ENCODE results near the gene NELL2. TPM values are rescaled to one million over a fixed set of nuclear protein-coding genes. Genes with fewer than 3 reads are reported as not detected.

Gene NELL2
- total RNA-seq, 4 donors from 2014 or later, result 0.12 to 42.0 (median 2.0) TPM; not detected in 1

GRCh38 chr12:44774815-44775411, 101.2 kb downstream of the NELL2 start:
- Histone ChIP-seq H3K4me3 (no peak overlapping the region), H3K36me3 (no peaks in the 10 kb centered on the region), H3K27ac (no peak overlapping the region), H3K4me1 (no peaks in the 10 kb centered on the region), H3K27me3 (no peaks in the 10 kb centered on the region), H3K9me3 (no peaks in the 10 kb centered on the region)
- ATAC-seq, result no peak
- 67 to 82% methylated on average over 11 of the region's 11 CpGs for WGBS, 2 donors (ENCODE audit: low coverage in 1 of 2)
- TF ChIP-seq POLR2A (IDR thresholded peaks at IDR 0.05) (no peak), CTCF (IDR thresholded peaks at IDR 0.05) (peak in 1 of 4 experiments; percentile 46)

- WGBS, 2 donors (ENCODE audit: low coverage in 1 of 2), result 56 to 75% methylated on average over 7 to 8 of the region's 8 CpGs
These were observed 104.6 kb downstream of the NELL2 start for GRCh38 chr12:44771485-44772021.

GRCh38 chr12:44765796-44766195, 110.3 kb downstream of the NELL2 start:
- TF ChIP-seq CTCF (IDR thresholded peaks at IDR 0.05), result no peak
- TF ChIP-seq POLR2A (IDR thresholded peaks at IDR 0.05), result no peak
- TF ChIP-seq POLR2AphosphoS5 (IDR thresholded peaks at IDR 0.05), result no peak
- no peak for TF ChIP-seq EP300 (IDR thresholded peaks at IDR 0.05)
- no peak overlapping the region for H3K4me3 ChIP-seq
- H3K27ac ChIP-seq, result no peak overlapping the region
- no peaks in the 10 kb centered on the region for H3K4me1 ChIP-seq
- no peaks in the 10 kb centered on the region for H3K36me3 ChIP-seq
- H3K27me3 ChIP-seq, result no peaks in the 10 kb centered on the region
- no peak for ATAC-seq
- whole genome bisulfite sequencing, 2 donors (ENCODE audit: low coverage in 1 of 2), result 76 to 90% methylated on average over 1 to 3 of the region's 3 CpGs
- H3K9me3 ChIP-seq, result no peaks in the 10 kb centered on the region

More at GRCh38 chr12:44771485-44772021, 104.6 kb downstream of the NELL2 start:
- no peak overlapping the region for H3K27ac ChIP-seq
- no peaks in the 10 kb centered on the region for H3K27me3 ChIP-seq
- H3K9me3 ChIP-seq, result no peaks in the 10 kb centered on the region
- no peaks in the 10 kb centered on the region for H3K4me1 ChIP-seq
- H3K4me3 ChIP-seq, result no peak overlapping the region
- no peak for ATAC-seq
- H3K36me3 ChIP-seq, result no peaks in the 10 kb centered on the region
- no peak for TF ChIP-seq POLR2AphosphoS5 (IDR thresholded peaks at IDR 0.05)
- TF ChIP-seq POLR2A (IDR thresholded peaks at IDR 0.05), result no peak
- TF ChIP-seq CTCF (IDR thresholded peaks at IDR 0.05), result no peak
- no peak for TF ChIP-seq EP300 (IDR thresholded peaks at IDR 0.05)

- Histone ChIP-seq H3K36me3 (no peaks in the 10 kb centered on the region), H3K4me1 (no peaks in the 10 kb centered on the region), H3K4me3 (no peak overlapping the region), H3K27me3 (no peaks in the 10 kb centered on the region), H3K27ac (no peak overlapping the region), H3K9me3 (no peaks in the 10 kb centered on the region)
- 59 to 84% methylated on average over 3 of the region's 3 CpGs for WGBS, 2 donors (ENCODE audit: low coverage in 1 of 2)
- no peak for TF ChIP-seq EP300 (IDR thresholded peaks at IDR 0.05)
- no peak for TF ChIP-seq POLR2A (IDR thresholded peaks at IDR 0.05)
- TF ChIP-seq CTCF (IDR thresholded peaks at IDR 0.05), result no peak
- no peak for TF ChIP-seq POLR2AphosphoS5 (IDR thresholded peaks at IDR 0.05)
- no peak for ATAC-seq
These were observed 113.1 kb downstream of the NELL2 start for GRCh38 chr12:44763021-44763420.

- Histone ChIP-seq H3K4me3 (no peak overlapping the region), H3K9me3 (no peaks in the 10 kb centered on the region), H3K27me3 (no peaks in the 10 kb centered on the region), H3K4me1 (no peaks in the 10 kb centered on the region), H3K36me3 (no peaks in the 10 kb centered on the region), H3K27ac (no peak overlapping the region)
- no peak for ATAC-seq
- 70 to 100% methylated on average over 1 of the region's 1 CpG for WGBS, 2 donors (ENCODE audit: low coverage in 1 of 2)
- TF ChIP-seq EP300 (IDR thresholded peaks at IDR 0.05) (no peak), CTCF (IDR thresholded peaks at IDR 0.05) (no peak)
These were observed 116.8 kb downstream of the NELL2 start for GRCh38 chr12:44759289-44759688.

All from gastroesophageal sphincter (tissue), 4 donors.